Measurements from ENCODE around the gene SLC22A31. TPM values are rescaled to one million over a fixed set of nuclear protein-coding genes. Genes with fewer than 3 reads are reported as not detected.
A peak's percentile ranks its signal among the peaks of the same experiment; 100 is the strongest.

Gene SLC22A31
- total RNA-seq, 1 donor from 2014 or later = not detected

DNA sequence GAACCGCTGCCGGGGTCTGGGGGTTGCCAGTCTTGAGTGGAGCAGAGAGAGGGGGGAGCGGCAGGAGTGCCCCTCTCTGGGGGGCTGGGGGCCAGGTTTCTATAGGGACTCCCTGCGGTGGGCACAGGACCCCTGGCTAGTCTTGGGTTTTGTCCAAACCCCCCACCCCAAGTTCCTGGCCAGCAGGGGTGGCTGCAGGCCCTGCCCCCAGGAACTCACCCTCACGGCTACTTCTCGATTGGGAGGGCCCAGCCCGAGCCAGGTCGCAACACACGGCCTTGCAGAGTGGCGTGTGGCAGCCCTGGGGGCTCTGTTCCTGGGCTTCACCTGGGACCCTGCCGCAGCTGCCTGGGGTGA is 28.2 kb downstream of the SLC22A31 start:
- no peaks in the 10 kb centered on the region for H3K9me3 ChIP-seq
- peaks cover 18% of the 10 kb centered on the region for H3K27me3 ChIP-seq
- no peak overlapping the region for H3K27ac ChIP-seq
- no peak for DNase-seq (ENCODE audit: low spot score in 2 of 2)
- no peaks in the 10 kb centered on the region for H3K36me3 ChIP-seq
- TF ChIP-seq, protein P1, sequence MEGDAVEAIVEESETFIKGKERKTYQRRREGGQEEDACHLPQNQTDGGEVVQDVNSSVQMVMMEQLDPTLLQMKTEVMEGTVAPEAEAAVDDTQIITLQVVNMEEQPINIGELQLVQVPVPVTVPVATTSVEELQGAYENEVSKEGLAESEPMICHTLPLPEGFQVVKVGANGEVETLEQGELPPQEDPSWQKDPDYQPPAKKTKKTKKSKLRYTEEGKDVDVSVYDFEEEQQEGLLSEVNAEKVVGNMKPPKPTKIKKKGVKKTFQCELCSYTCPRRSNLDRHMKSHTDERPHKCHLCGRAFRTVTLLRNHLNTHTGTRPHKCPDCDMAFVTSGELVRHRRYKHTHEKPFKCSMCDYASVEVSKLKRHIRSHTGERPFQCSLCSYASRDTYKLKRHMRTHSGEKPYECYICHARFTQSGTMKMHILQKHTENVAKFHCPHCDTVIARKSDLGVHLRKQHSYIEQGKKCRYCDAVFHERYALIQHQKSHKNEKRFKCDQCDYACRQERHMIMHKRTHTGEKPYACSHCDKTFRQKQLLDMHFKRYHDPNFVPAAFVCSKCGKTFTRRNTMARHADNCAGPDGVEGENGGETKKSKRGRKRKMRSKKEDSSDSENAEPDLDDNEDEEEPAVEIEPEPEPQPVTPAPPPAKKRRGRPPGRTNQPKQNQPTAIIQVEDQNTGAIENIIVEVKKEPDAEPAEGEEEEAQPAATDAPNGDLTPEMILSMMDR (IDR thresholded peaks at IDR 0.05) = no peak
- H3K4me3 ChIP-seq = no peak overlapping the region
- intact Hi-C loops (cut with DNase I) = no loop called here
- H3K4me1 ChIP-seq = peaks cover 6 to 8% of the 10 kb centered on the region in 2 donors

DNA sequence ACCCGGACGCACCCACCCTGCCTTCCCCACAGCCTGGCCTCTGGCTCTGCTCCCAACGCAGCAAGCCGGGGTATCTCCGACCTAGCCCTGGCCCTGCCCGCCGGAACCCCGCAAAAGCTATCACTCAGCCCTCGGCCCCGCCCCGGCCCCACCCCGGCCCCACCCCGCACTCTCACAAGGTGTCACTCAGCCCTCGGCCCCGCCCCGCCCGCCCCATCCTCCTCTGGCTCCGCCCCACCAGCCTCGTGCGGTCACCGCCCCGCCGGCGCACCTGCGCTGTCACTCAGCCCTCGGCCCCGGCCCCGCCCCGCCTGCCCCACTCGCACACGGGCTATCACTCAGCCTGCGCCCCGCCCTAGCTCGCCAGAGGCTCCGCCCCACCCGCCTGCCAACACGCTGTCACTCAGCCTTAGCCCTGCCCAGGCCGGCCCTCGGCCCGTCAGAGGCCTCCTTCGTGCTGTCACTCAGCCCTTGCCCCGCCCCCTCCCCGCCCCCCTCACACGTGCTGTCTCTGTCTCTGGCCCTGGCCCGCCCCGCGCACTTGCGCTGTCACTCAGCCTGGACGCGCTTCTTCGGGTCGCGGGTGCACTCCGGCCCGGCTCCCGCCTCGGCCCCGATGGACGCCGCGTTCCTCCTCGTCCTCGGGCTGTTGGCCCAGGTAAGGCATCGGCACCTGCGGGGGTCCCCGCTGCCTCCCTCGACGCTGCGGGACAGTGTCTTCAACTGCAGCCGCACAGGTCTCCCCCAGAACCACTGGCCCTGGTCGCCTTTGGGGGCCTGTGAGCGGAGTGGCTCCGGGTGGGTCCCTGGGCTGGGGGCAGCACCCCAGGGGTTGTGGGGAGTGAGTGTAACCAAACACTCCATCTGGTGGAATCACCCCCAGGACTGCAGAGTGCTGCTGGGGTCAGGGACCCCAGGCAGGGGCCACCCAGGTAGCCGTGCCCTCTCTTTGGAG is 28.8 kb downstream of the SLC22A31 start, which contains the start of gene CDH15:
Gene CDH15, plus strand, starts transcription at position 533 of the 955 bp plus-strand sequence. Its CDS starts 84 bp downstream, at position 617.
- Histone ChIP-seq H3K27me3 (peaks cover 18% of the 10 kb centered on the region), H3K9me3 (no peaks in the 10 kb centered on the region), H3K4me1 (peaks cover 6 to 8% of the 10 kb centered on the region in 2 donors), H3K27ac (no peak within 1 kb of the TSS), H3K36me3 (no peaks in the 10 kb centered on the region), H3K4me3 (peak within 1 kb of the TSS; percentile 33 to 49)
- TF ChIP-seq, protein P1 (IDR thresholded peaks at IDR 0.05) = no peak
- intact Hi-C loops (cut with DNase I) = no loop called here
- DNase-seq (ENCODE audit: low spot score in 2 of 2) = peak; percentile 55 to 87

DNA sequence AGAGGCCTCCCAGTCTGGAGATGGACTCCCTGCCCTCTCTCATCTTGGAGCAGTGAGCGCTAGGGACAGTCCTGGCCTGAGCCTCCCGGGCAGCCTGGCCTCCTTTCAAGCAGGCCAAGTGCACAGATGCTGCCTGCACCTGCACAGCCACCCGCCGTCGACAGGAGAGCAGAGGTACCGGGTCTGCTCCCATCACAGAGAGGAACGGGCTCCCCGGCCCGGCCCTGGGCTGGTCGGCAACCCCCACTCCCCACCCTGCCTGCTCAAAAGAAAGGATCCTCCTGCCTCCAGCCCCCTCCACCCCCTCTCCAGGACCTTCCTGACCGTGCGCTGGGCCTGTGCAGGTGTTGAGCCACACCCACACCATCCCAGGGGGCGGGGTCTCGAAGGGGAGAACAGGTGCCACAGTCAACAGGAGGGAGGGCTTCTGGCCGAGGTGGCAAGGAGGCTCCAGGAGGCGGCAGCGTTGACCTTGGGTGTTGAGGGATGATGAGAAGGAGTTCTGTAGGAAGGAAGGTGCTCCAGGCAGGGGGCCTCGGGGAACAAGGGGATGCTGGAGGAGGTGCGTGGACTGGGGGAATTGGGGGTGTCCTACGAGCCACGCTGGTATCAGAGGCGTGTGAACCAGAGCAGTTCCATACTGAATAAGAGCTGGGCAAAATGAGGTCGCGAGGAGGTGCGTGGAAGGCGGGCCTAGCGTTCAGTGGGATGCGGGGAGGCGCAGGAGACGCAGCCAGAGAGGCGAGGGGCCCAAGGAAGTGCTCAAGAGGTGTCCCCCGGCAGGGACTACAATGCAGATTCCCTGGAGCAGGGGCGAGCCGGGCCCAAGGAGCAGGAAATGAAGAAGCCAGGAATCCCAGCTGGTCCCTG is 29.8 kb downstream of the SLC22A31 start:
- intact Hi-C loops (cut with DNase I) = no loop called here
- Histone ChIP-seq H3K9me3 (no peaks in the 10 kb centered on the region), H3K27ac (no peak overlapping the region), H3K4me3 (peak overlapping the region; percentile 33 to 49), H3K4me1 (peaks cover 6 to 8% of the 10 kb centered on the region in 2 donors), H3K36me3 (no peaks in the 10 kb centered on the region), H3K27me3 (peaks cover 18% of the 10 kb centered on the region)
- TF ChIP-seq, protein P1 (IDR thresholded peaks at IDR 0.05) = no peak
- no peak for DNase-seq (ENCODE audit: low spot score in 2 of 2)

DNA sequence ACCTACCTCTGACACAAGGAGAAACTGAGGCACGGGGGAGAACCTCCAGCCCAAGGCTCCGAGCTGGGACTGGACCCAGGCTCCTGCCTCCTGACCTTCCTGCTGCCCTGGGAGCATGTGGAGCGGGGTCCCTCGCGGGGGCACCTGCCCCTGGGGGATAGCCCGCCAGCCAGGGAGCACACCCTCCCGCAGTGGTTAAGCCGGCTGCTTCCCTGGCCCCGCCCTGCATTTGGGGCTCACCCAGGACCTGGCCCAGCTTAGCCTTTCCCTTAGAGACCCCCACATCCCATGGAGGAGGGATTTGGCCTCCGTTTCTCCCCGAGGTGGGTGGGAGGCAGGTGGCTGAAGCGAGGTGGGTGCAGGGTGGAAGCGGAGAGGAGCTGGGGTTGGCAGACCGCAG is 30.6 kb downstream of the SLC22A31 start:
- H3K27ac ChIP-seq = no peak overlapping the region
- peaks cover 6 to 8% of the 10 kb centered on the region in 2 donors for H3K4me1 ChIP-seq
- no peaks in the 10 kb centered on the region for H3K36me3 ChIP-seq
- no peak for DNase-seq (ENCODE audit: low spot score in 2 of 2)
- no peaks in the 10 kb centered on the region for H3K9me3 ChIP-seq
- intact Hi-C loops (cut with DNase I) = loop anchor here (10.0 kb wide), 1 partner anchor 75 kb away; the partner anchor contains the start of gene ACSF3
- H3K27me3 ChIP-seq = peaks cover 18% of the 10 kb centered on the region
- H3K4me3 ChIP-seq = no peak overlapping the region
- TF ChIP-seq, protein P1 (IDR thresholded peaks at IDR 0.05) = no peak

DNA sequence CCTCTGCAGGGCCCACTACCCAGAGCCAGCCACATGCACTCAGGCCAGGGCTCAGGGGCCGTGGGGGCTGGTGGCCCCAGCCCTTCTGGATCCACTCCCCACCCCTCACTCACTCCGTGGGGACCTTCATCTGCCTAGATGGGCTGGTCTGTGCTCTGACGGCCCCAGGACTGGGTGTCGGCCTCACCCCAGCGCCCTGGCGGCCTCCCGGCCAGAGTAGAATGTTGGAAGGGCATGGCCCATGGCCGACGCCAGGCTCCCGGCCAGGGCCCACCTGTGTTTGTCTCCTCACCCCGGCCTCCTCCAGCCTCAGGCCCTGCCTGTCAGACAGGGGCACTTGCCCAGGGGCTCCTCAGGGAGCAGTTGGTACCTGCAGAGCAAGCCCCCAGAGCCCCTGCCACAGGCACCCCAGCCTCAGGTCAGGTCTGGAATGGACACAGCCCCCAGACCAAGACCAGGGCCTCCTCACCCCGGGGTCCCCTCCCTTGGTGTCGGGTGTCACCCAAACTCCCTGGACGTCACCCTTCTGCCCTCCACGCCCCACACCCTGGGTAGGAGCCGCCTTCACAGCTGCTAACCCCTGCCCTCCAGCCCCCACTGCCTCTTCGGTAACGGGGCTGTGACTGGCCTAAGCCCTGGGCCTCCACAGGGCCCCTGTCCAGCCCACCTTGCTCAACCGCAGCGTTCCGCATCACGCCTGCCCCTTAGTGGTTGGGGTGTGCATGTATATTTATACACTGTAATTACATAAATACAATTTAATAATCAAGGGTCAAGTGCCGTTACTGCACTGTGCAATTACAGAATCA is 31.8 kb downstream of the SLC22A31 start:
- intact Hi-C loops (cut with DNase I) = loop anchor here (10.0 kb wide), 1 partner anchor 74 kb away; the partner anchor contains the start of gene ACSF3
- Histone ChIP-seq H3K36me3 (no peaks in the 10 kb centered on the region), H3K27ac (no peak overlapping the region), H3K4me1 (peaks cover 6 to 8% of the 10 kb centered on the region in 2 donors), H3K4me3 (no peak overlapping the region), H3K27me3 (peaks cover 18% of the 10 kb centered on the region), H3K9me3 (no peaks in the 10 kb centered on the region)
- TF ChIP-seq, protein P1 (IDR thresholded peaks at IDR 0.05) = no peak
- DNase-seq (ENCODE audit: low spot score in 2 of 2) = no peak
